BJ (cell line): ENCODE data around the gene CD2BP2. TPM values are rescaled to one million over a fixed set of nuclear protein-coding genes. Genes with fewer than 3 reads are reported as not detected.

Experiments used
- CTCF ChIA-PET: fragments of 350-600 bp; formaldehyde crosslinking; extraction: SDS; loops from one replicate; lab custom pipeline; 2021; ENCODE audit warnings: antibody characterized with exemption, inconsistent platforms; lab: Yijun Ruan, JAX
- POLR2A ChIA-PET: fragments of 300-600 bp; sonication (Branson Sonifier 250); formaldehyde crosslinking; extraction: SDS; loops from one replicate; lab custom pipeline; 2021; ENCODE audit warnings: antibody characterized with exemption; lab: Charles Lee
- DNase-seq: peaks from one replicate; pipeline ENCODE4 v3.0.0-alpha.2; 2011; ENCODE audit warnings: low read depth
- H3K27me3 ChIP-seq: 2 replicates; pipeline ENCODE4 v1.6.0; 2011; ENCODE audit warnings: low read length; ENCODE audit not compliant: control insufficient read depth, insufficient read depth
- H3K36me3 ChIP-seq: 2 replicates; pipeline ENCODE4 v1.5.1; 2011; ENCODE audit warnings: low read length; ENCODE audit not compliant: control insufficient read depth, insufficient read depth
- H3K4me3 ChIP-seq: 2 replicates; pipeline ENCODE4 v1.5.1; 2011; ENCODE audit warnings: low read depth, mild to moderate bottlenecking, control low read depth, low read length
- CTCF ChIP-seq: IDR thresholded peaks from 2 replicates; pipeline ENCODE4 v1.5.1; 2011; ENCODE audit warnings: low read depth, mild to moderate bottlenecking, control low read depth, inconsistent platforms, low read length, moderate library complexity; ENCODE audit not compliant: insufficient read depth
- polyA plus RNA-seq: library from polyadenylated mRNA; depleted of rRNA; stranded (reverse); fragments of >200 nt; gene quantifications from 2 replicates; pipeline ENCODE4 v1.2.3, GENCODE V29; 2011

CD2BP2 gene
- polyA plus RNA-seq, 1 experiment = 50.3 TPM

DNA sequence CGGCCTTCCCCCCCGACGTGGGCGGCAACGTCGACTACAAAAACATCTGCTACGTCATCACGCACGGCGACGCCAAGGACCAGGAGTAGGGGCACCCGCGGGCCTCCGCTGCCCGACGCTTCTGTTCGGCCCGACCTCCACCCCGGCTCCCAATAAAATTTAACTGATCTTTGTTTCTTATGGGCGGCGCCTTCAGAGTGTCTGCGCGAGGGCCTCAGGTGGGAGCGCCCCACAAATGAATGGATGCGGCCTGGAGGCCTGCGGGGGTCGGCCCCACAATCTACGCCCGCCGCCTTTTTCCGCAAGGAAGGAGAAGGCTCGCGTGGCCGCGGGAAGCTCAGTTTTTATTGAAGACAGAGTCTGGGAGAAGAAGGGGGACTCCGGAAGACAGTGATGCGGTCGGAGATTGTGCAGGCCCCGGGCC is 22.7 kb upstream of the CD2BP2 start:
- ChIA-PET POLR2A (no interaction called here), CTCF (interaction anchor here (0.7 to 1.2 kb wide), 2 partner anchors 18 to 30 kb away, joined by 3 read pairs; no protein-coding TSS in a partner anchor)

GRCh38 chr16:30377050-30377811 is 22.1 kb upstream of the CD2BP2 start:
- Histone ChIP-seq H3K36me3 (no peaks in the 10 kb centered on the region; the same call in 1 of the 2 replicates), H3K4me3 (peak overlapping the region; percentile 63), H3K27me3 (no peaks in the 10 kb centered on the region)
- POLR2A ChIA-PET = no interaction called here
- no peak for DNase-seq
- no peak for TF ChIP-seq CTCF
- CTCF ChIA-PET = interaction anchor here (1.2 kb wide), 1 partner anchor 19 kb away, joined by 3 read pairs; no protein-coding TSS in a partner anchor

More for the DNA sequence above, 22.7 kb upstream of the CD2BP2 start:
- H3K36me3 ChIP-seq = no peaks in the 10 kb centered on the region; the same call in 1 of the 2 replicates
- H3K4me3 ChIP-seq = peak overlapping the region; percentile 63
- no peaks in the 10 kb centered on the region for H3K27me3 ChIP-seq
- DNase-seq = no peak
- no peak for TF ChIP-seq CTCF

- Histone ChIP-seq H3K27me3 (no peaks in the 10 kb centered on the region), H3K36me3 (no peaks in the 10 kb centered on the region; the same call in 1 of the 2 replicates), H3K4me3 (no peak overlapping the region)
- CTCF ChIA-PET = no interaction called here
- POLR2A ChIA-PET = no interaction called here
- DNase-seq = no peak
- TF ChIP-seq CTCF = no peak
Observed at GRCh38 chr16:30376461-30376902, 21.4 kb upstream of the CD2BP2 start.

- no peak for TF ChIP-seq CTCF
- ChIA-PET CTCF (no interaction called here), POLR2A (no interaction called here)
- no peak for DNase-seq
- no peaks in the 10 kb centered on the region for H3K27me3 ChIP-seq
- H3K4me3 ChIP-seq = no peak overlapping the region
- H3K36me3 ChIP-seq = no peaks in the 10 kb centered on the region; the same call in 1 of the 2 replicates
Observed at GRCh38 chr16:30375864-30376263, 20.8 kb upstream of the CD2BP2 start.

DNA sequence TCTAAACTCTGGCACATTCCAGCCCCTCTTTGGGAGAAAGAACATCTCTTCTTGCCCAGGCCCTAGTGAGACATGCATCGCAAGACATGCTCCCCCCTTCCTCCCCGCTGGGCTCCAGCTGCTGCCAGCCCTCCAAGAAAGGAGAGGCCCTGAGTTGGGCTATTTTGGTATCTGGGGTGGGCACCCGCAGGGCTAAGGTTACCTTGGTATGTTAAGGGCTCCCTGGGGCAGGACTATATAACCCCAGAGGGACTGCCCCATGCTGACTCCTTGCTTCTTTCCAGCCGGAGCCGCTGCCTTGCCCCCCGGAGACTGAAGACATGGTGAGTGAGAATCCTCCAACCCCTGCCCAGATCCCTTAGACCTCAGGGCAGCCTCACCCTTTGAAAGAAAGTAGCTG is 19.4 kb upstream of the CD2BP2 start, which contains the start of gene MYL11:
MYL11 (plus strand) TSS at position 265 of the 400 bp plus-strand sequence; CDS start at position 321, 56 bp downstream.
- H3K4me3 ChIP-seq = no peak within 1 kb of the TSS
- DNase-seq = no peak
- H3K27me3 ChIP-seq = no peaks in the 10 kb centered on the region
- ChIA-PET POLR2A (no interaction called here), CTCF (no interaction called here)
- TF ChIP-seq CTCF = no peak
- no peaks in the 10 kb centered on the region for H3K36me3 ChIP-seq
